Calu3 (cell line): ENCODE data around the gene FOXP1. TPM values are rescaled to one million over a fixed set of nuclear protein-coding genes. Genes with fewer than 3 reads are reported as not detected.

Experiments used
- BruUV-seq: library from RNA; stranded (reverse); fragments of 400-500 nt; replicated peaks from 2 replicates; lab custom pipeline; 2021; lab: Mats Ljungman, UMichigan
- CTCF ChIA-PET: fragments of 300-600 bp; sonication (Branson Sonifier 250); formaldehyde crosslinking; loops from one replicate; lab custom pipeline; 2022; ENCODE audit warnings: antibody characterized with exemption; lab: Charles Lee
- DNase-seq: peaks from one replicate; pipeline ENCODE4 v3.0.0; 2022
- H3K27ac Mint-ChIP-seq: one replicate; pipeline ENCODE4 v1.8.0; 2022; ENCODE audit warnings: mixed read lengths; ENCODE audit not compliant: unreplicated experiment
- H3K27me3 Mint-ChIP-seq: one replicate; pipeline ENCODE4 v1.8.0; 2022; ENCODE audit warnings: mixed read lengths; ENCODE audit not compliant: unreplicated experiment
- H3K36me3 Mint-ChIP-seq: one replicate; pipeline ENCODE4 v1.8.0; 2022; ENCODE audit warnings: mild to moderate bottlenecking, moderate library complexity, mixed read lengths; ENCODE audit not compliant: insufficient read depth, unreplicated experiment
- H3K4me1 Mint-ChIP-seq: one replicate; pipeline ENCODE4 v1.8.0; 2022; ENCODE audit warnings: mild to moderate bottlenecking, low read depth, mixed read lengths; ENCODE audit not compliant: unreplicated experiment
- H3K4me3 Mint-ChIP-seq: one replicate; pipeline ENCODE4 v1.8.0; 2022; ENCODE audit warnings: mild to moderate bottlenecking, low read depth, moderate library complexity, mixed read lengths; ENCODE audit not compliant: unreplicated experiment
- H3K9me3 Mint-ChIP-seq: one replicate; pipeline ENCODE4 v1.8.0; 2022; ENCODE audit warnings: low read depth, mixed read lengths; ENCODE audit not compliant: unreplicated experiment
- intact Hi-C: fragments of 100-400 bp; cut with micrococcal nuclease; formaldehyde crosslinking; loops from one replicate; pipeline ENCODE4 v1.10.0; 2022; ENCODE audit not compliant: unreplicated experiment
- total RNA-seq: library from RNA; stranded (reverse); gene quantifications from 2 replicates; pipeline ENCODE4 v1.2.3, GENCODE V29; 2022
- TF ChIP-seq, protein P1 (sequence below): fragments of 200-600 bp; IDR thresholded peaks from one replicate; pipeline ENCODE4 v1.8.0; 2022; ENCODE audit warnings: antibody characterized with exemption; ENCODE audit not compliant: unreplicated experiment

FOXP1 gene
- total RNA-seq, 1 experiment from 2014 or later, result 82.8 TPM

DNA sequence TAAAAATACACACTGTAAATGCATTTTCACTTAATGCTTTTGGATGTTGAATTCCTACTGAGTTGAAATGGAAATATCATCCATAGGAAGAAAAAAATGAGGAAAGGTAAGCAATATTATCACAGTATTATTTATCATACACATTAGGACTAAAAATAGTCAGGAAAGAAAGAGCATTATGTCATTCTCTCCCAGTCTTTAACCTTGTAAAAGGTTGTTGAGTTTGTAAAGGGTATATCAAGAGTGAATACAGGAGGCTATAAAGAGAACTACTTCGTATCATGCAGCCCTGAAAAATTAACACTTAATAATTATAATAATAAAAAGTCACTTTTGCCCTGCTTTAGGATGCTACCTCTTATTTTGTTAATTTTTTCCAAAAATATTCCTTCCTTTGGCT lies 395.8 kb downstream of the FOXP1 start:
- CTCF ChIA-PET, result no interaction called here
- H3K36me3 Mint-ChIP-seq, result no peaks in the 10 kb centered on the region
- no peaks in the 10 kb centered on the region for H3K27me3 Mint-ChIP-seq
- H3K4me3 Mint-ChIP-seq, result no peak overlapping the region
- intact Hi-C loops, result no loop called here
- TF ChIP-seq, protein P1, sequence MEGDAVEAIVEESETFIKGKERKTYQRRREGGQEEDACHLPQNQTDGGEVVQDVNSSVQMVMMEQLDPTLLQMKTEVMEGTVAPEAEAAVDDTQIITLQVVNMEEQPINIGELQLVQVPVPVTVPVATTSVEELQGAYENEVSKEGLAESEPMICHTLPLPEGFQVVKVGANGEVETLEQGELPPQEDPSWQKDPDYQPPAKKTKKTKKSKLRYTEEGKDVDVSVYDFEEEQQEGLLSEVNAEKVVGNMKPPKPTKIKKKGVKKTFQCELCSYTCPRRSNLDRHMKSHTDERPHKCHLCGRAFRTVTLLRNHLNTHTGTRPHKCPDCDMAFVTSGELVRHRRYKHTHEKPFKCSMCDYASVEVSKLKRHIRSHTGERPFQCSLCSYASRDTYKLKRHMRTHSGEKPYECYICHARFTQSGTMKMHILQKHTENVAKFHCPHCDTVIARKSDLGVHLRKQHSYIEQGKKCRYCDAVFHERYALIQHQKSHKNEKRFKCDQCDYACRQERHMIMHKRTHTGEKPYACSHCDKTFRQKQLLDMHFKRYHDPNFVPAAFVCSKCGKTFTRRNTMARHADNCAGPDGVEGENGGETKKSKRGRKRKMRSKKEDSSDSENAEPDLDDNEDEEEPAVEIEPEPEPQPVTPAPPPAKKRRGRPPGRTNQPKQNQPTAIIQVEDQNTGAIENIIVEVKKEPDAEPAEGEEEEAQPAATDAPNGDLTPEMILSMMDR, result no peak
- DNase-seq, result no peak
- H3K27ac Mint-ChIP-seq, result no peak overlapping the region
- H3K9me3 Mint-ChIP-seq, result no peaks in the 10 kb centered on the region
- no TSS peak for BruUV-seq
- peaks cover 8% of the 10 kb centered on the region for H3K4me1 Mint-ChIP-seq

DNA sequence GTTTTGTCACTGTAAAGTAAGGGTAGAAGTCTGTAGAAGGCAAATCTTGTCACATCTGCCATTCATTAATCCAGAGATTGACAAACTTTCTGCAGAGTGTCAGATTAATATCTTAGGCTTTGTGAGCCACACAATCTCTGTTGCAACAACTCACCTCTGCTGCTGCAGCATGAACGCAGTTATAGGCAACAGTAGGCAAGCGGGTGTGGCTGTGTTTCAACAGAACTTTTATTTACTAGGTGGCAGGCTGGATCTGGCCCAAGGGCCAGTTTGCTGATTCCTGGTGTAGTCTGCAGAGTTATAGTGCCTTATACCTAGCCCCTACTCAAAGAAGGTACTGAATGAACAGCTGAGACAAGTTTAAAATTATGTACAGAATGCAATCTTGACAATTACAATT lies 396.7 kb downstream of the FOXP1 start:
- peaks cover 8% of the 10 kb centered on the region for H3K4me1 Mint-ChIP-seq
- no TSS peak for BruUV-seq
- no peaks in the 10 kb centered on the region for H3K36me3 Mint-ChIP-seq
- H3K4me3 Mint-ChIP-seq, result no peak overlapping the region
- DNase-seq, result no peak
- intact Hi-C loops, result no loop called here
- no peak overlapping the region for H3K27ac Mint-ChIP-seq
- H3K27me3 Mint-ChIP-seq, result no peaks in the 10 kb centered on the region
- CTCF ChIA-PET, result no interaction called here
- no peaks in the 10 kb centered on the region for H3K9me3 Mint-ChIP-seq
- TF ChIP-seq, protein P1, result no peak

DNA sequence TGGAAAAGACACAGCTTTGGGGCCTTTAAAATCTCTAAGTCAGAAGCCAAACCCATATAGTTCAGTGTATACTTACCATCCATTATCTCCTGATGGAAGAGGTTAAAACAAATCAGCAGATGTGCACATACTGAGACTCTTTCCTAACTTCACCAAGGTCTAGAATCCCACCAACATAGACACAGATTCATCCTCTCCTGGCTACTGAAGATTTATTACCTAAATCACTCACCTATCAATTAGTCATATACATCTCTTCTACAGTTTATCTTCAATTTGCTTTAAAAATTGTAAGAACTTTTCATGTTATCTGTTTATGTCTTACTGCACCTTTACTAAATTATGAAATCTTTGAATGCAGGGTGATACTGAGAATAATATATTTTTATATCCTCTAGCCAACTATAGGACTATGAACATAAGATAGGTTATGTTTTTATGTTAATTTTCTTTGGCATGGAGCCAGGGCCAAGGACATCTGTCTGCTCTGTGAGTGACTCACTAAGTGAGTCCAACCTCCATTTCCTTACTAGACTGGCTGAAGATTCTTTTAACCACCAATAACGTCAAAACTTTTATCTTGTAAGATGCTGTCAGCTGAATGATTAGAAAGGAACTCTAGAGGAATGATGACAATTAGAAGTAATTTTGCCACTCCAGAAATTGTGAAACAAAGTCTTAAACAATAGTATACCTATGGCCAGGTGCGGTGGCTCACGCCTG lies 397.6 kb downstream of the FOXP1 start:
- no peak overlapping the region for H3K27ac Mint-ChIP-seq
- intact Hi-C loops, result no loop called here
- CTCF ChIA-PET, result no interaction called here
- no peaks in the 10 kb centered on the region for H3K36me3 Mint-ChIP-seq
- H3K9me3 Mint-ChIP-seq, result no peaks in the 10 kb centered on the region
- peaks cover 8% of the 10 kb centered on the region for H3K4me1 Mint-ChIP-seq
- H3K4me3 Mint-ChIP-seq, result no peak overlapping the region
- TF ChIP-seq, protein P1, result no peak
- no TSS peak for BruUV-seq
- DNase-seq, result no peak
- H3K27me3 Mint-ChIP-seq, result no peaks in the 10 kb centered on the region

DNA sequence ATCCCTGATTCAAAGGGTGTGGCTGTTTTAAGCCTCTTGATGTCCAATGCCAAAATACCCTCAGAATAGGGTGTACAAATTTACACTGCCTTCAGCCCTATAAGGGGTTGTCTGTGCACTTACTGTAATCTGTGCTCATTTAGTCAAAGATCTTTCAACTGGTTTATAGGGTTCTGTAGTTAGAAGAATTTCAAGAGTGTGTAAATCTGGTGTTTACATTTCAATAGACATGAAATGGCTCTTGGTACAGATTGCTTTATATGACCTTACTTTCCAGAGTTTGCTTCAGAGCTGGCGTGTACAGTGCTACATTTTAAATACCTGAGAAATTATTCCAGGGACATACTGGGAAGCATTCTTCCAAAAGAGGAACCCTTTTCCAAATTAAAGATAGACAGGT lies 399.3 kb downstream of the FOXP1 start:
- DNase-seq, result no peak
- intact Hi-C loops, result no loop called here
- no TSS peak for BruUV-seq
- H3K4me1 Mint-ChIP-seq, result no peaks in the 10 kb centered on the region
- H3K27ac Mint-ChIP-seq, result no peak overlapping the region
- TF ChIP-seq, protein P1, result no peak
- no peaks in the 10 kb centered on the region for H3K36me3 Mint-ChIP-seq
- no peaks in the 10 kb centered on the region for H3K27me3 Mint-ChIP-seq
- no peak overlapping the region for H3K4me3 Mint-ChIP-seq
- H3K9me3 Mint-ChIP-seq, result no peaks in the 10 kb centered on the region
- CTCF ChIA-PET, result no interaction called here
